CD1c-positive myeloid dendritic cell (primary cell): ENCODE results near the gene NDNF.

Experiments
- DNase-seq: peaks from one replicate; pipeline ENCODE4 v3.0.0-alpha.2; 2016; ENCODE audit errors: extremely low spot score

The NDNF gene

DNA sequence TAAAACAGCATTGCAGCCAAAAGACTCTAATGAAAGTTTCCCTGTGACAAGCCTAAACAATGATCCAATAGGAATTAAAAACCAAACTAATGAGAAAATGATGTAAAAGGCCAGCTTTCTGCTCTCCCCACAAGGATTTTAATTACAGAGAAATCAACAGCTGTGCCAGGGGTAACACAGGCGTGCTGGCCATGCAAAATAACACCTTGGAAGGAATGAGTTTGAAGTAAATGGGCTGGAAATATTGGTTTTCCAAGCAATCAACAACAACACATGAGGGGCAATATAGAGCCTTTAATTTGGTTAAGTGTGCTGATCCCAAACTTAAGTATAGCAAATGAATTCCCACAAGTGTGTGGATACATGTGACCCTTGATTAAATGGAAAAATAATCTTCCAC, 56.9 kb downstream of the NDNF start:
- no peak for DNase-seq

DNA sequence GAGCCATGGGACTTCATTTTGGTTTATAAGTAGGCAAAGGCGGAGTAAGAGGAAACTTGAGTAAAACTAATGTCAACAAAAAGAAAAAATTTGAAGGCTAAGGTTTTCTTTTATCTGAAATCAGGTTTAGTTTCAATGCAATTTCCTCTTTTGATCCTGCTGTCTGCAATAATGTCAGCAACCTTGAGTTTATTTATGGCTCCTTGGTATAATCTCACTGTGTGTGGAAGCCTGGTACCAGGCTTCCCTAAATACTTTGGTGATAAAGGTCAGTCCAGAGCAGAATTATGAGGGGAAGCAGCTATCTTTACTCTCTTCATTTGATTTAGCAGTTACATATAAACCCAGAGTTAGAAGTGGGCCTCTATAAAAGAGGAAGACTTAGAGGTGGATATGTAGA, 57.8 kb downstream of the NDNF start:
- no peak for DNase-seq

DNA sequence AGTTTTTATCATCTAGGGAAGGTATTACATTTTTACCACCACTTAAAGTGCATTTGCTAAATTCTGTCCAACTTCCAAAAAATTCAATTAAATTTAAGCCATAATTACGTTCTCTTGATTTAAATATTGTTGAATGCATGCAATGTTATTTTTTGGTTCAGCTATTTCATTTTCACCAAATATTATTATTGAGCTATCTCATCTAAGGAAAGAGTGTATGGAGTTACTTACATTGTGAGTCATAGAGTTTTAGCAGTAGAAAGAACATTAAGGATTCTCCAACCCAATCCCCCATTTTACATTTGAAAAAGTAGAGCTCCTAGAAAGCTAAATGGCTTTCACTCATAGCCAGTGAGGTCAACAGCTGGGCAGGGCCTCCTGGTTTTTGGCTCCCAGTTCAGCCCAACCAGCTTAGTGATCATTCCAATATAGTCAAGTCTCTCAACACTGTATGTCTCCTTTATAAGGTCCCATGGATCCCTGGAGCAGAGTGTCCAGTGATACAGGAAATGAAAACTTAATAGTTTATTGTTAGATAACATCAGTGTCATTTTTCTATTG, 60.5 kb downstream of the NDNF start:
- no peak for DNase-seq

DNA sequence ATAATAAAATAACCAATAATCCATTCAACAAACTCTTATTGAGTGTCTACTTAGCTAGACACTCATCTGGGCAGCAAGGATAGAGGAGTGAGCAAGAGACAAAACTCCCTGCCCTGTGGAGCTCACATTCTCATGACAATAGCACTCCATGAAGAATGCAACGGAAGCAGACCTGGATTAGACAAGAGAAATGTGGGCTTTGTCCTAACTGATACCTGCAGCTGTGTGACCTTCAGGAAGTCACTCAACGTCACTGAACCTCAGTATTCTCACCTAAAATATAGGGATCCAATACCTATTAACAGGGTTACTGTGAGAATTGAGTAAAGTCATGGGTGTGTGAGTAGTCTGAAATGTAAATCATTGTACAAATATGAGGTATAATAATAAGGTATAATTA, 61.2 kb downstream of the NDNF start:
- DNase-seq = no peak

DNA sequence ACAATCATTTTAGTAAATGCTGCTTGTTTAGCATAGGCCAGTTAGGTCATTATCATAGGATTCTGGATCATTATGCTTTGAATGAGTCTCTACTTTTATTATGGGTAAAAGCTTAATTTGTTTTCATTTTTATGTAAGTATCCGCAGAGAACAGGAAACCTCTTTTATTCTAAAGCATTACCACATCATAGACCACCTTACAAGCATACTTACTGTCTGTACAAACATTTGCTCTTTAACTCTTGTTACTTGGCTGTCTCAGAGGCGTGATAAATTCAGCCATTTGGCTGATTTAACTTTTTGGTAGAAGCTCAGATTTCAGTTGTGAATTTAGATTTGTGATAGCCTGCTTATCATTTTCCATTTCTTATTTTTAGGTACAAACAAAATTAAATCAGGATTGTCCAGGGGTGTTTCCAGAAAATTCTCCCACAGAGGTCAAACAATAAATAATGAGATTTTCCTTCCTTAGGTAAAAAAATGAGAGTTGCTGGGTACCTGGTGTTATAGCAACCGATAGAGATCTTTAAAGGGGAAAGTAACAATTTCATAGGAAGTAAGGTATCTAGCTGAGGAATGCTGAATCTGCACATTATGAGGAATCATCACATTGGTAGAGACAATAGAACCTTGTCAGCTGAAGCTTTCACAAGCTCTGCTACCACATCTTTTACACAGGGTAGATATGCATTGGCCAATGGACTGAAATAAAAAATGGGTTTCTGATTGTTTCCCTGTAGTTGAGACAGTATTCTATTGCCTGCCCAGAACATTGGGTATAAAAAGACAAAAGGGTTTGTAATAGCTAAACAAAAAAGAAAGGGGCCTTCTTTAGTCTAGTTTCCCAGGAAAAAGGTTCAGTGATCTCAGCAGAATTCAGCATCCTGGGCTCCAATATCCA, 62.5 kb downstream of the NDNF start:
- no peak for DNase-seq

DNA sequence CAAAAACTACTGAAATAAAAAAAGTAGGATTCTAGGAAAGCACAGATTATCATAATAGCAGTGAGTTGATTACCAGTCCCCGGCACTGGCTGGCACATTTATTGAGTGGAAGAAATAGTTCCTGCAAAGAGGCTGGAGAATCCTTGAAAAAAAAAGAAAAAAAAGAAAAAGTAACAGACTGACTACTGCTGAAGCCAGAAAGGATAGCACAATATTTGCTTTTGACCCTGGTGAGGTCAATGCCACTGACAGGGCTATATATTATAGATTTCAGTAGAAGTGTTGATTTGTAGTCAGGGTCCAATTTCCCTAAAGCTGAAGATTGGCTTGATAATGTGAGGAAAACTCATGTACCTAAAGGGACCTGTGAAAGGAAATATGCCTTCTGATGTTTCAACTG, 64.7 kb downstream of the NDNF start:
- DNase-seq = no peak

DNA sequence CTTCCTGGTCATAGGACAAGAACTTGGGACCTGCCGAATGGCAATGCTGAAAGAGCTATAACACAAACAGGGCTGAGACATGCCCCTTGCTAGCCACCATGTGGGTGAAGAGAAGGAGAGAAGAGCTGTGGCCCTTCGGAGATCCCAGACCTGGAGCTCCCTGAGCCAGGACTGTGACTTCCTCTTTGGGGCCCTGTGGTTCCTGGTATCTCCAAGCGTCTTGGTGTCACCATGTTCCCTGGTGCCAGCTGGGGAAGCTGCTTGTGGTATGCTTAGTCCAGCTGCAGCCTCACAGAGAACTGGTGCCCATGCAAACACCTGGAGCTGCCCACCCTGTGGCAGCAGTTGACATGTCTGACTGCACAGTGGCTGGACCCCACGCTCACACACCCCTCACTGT, 68.5 kb downstream of the NDNF start:
- DNase-seq = no peak

DNA sequence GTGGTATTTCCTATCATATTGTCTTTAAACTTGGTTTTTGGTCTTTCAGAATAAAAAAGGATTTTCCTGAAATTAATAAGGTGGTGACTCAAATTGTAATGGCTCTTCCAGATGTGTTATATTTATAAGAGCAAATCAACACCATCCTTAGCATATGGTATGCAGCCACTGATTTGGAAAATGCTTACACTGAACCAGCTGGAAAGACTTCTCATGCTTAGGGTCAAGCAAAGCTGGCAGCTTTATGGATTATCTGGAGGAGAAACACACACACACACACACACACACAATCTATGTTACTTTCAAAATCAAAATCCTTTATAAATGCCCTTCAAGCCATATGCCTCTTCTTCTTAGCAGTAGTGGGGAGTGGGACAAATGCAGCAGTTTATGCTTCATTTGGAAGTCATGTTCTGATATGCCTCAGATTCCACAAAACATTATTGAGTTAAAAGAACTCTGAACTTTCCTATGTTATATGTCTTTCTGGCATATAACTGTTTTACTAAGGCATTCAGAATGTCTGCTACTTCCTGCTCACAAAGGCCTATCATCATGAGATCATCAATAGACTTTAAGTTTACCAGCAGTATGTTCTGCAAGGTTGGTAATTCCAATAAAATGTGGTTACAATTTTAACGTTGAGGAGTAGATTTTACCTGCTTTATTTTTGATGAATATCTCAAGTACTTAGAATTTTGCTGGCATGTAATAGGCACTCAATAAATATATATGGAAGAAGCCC, 76.9 kb downstream of the NDNF start:
- no peak for DNase-seq

DNA sequence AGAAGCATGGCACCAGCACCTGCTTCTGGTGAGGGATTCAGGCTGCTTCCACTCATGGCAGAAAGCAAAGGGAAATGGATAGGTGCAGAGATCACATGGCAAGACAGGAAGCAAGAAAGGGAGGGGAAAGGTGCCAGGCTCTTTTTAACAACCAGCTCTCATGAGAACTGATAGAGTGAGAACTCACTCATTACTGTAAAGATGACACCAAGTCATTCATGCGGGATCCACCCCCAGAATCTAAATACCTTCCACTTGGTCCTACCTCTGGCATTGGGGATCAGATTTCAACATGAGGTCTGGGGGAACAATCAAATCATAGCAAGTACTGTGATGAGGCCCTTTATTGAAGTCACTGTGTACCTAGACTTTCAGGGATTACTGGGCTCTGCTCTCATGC, 77.8 kb downstream of the NDNF start:
- no peak for DNase-seq

DNA sequence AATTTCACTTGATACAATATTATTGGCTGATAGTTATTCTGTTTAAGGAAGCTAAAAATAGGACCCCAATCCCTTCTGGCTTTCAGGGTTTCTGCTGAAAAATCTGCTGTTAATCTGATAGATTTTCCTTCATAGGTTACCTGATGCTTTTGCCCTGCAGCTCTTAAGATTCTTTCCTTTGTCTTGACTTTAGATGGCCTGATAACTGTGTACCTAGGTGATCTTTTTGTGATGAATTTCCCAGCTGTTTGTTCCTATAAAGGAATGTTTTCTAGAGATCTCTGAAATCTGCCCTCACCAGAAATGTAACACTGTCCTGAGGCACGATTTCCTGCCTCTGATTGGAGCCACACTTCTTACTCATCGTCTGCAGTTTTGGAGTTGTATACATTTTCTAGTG, 80.5 kb downstream of the NDNF start:
- no peak for DNase-seq

DNA sequence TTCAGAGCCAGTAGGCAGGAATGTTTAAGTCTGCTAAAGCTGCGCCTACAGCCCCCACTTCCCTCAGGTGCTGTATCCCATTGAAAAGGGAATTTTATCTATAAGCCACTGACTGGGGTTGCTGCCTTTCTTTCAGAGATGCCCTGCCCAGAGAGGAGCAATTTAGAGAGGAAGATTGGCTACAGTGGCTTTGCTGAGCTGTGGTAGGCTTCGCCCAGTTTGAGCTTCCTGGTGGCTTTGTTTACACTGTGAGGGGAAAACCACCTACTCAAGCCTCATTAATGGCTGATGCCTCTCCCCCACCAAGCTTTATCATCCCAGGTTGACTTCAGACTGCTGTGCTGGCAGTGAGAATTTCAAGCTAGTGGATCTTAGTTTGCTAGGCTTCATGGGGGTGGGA, 82.1 kb downstream of the NDNF start:
- no peak for DNase-seq
